Measurements from ENCODE around the gene TUBGCP6.

DNA sequence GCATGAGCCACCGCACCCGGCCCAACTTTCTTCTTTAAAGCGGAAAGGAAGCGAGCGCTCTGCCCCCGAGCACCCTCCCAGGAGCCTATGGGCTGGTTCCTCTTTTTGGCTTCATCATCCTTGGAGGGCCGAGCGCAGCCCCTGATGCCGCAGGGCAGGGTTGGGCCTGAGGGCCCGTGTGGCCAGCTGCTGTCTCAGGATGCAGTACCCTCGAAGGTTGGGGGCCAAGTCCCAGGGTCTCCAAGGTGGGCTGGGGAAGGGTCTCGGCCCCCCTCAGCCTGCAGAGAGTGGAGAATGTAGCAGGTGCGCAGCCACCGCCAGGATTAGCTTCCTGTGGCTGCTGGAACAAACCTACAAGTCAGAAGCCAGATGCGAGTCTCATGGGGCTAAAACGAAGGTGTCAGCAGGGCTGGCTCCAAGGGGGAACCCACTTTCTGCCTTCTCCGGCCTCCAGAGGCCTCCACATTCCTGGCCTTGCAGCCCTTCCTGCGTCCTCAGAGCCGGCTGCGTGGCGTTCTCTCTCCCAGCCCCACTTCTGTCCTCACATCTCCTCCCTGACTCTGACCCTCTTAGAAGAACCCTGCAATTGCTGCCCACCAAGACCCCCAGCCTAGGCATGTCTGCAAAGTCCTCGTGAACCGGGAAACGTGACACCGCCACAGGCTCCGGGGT is 71.4 kb downstream of the TUBGCP6 start:
- TF ChIP-seq POLR2AphosphoS5 (IDR thresholded peaks at IDR 0.05; ENCODE audit: low read depth, low read length): no peak
- TF ChIP-seq, protein P1, sequence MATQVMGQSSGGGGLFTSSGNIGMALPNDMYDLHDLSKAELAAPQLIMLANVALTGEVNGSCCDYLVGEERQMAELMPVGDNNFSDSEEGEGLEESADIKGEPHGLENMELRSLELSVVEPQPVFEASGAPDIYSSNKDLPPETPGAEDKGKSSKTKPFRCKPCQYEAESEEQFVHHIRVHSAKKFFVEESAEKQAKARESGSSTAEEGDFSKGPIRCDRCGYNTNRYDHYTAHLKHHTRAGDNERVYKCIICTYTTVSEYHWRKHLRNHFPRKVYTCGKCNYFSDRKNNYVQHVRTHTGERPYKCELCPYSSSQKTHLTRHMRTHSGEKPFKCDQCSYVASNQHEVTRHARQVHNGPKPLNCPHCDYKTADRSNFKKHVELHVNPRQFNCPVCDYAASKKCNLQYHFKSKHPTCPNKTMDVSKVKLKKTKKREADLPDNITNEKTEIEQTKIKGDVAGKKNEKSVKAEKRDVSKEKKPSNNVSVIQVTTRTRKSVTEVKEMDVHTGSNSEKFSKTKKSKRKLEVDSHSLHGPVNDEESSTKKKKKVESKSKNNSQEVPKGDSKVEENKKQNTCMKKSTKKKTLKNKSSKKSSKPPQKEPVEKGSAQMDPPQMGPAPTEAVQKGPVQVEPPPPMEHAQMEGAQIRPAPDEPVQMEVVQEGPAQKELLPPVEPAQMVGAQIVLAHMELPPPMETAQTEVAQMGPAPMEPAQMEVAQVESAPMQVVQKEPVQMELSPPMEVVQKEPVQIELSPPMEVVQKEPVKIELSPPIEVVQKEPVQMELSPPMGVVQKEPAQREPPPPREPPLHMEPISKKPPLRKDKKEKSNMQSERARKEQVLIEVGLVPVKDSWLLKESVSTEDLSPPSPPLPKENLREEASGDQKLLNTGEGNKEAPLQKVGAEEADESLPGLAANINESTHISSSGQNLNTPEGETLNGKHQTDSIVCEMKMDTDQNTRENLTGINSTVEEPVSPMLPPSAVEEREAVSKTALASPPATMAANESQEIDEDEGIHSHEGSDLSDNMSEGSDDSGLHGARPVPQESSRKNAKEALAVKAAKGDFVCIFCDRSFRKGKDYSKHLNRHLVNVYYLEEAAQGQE (IDR thresholded peaks at IDR 0.05; ENCODE audit: insufficient read depth in 1 of 2, low read depth in 2 of 2, low read length in 1 of 2): no peak
